Gastrocnemius medialis (tissue), 4 donors: ENCODE results near the gene VPS9D1.

Experiments
- POLR2A ChIP-seq, 2 donors: fragments of 450-650 bp; IDR thresholded peaks; one replicate each; pipeline ENCODE4 v1.6.1; 2017; ENCODE audit warnings: antibody characterized with exemption in 2 of 2, mild to moderate bottlenecking in 2 of 2, moderate library complexity in 2 of 2
- TF ChIP-seq, protein P1 (sequence below), 5 experiments: fragments of 450-650 bp in 3 of 5; fragments of 200-600 bp in 2 of 5; sonication (generic) in 2 of 5; IDR thresholded peaks in 4 of 5; conservative IDR thresholded peaks in 1 of 5; 1 replicate in 4 of 5; 2 replicates in 1 of 5; pipeline ENCODE4 v1.5.1; 2016 to 2019; ENCODE audit warnings: antibody characterized with exemption in 5 of 5, mild to moderate bottlenecking in 3 of 5, moderate library complexity in 3 of 5

DNA sequence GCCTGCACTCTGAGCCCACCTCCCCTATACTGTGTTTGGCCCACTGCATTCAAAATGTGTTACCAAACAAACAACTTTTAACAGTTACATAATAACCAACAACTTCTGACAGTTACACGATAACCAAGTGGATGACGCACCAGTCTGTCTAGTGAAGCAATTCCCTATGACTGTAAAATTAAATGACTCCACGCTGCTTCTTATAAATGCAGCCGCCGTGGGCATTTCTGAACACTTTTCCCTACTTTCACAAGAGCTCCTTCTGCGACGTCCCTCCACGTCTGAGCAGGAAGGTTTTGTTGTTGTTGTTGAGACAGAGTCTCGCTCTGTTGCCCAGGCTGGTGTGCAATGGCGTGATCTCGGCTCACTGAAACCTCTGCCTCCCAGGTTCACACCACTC lies 28.2 kb upstream of the VPS9D1 start:
- no peak for TF ChIP-seq POLR2A (IDR thresholded peaks at IDR 0.05)
- TF ChIP-seq, protein P1, sequence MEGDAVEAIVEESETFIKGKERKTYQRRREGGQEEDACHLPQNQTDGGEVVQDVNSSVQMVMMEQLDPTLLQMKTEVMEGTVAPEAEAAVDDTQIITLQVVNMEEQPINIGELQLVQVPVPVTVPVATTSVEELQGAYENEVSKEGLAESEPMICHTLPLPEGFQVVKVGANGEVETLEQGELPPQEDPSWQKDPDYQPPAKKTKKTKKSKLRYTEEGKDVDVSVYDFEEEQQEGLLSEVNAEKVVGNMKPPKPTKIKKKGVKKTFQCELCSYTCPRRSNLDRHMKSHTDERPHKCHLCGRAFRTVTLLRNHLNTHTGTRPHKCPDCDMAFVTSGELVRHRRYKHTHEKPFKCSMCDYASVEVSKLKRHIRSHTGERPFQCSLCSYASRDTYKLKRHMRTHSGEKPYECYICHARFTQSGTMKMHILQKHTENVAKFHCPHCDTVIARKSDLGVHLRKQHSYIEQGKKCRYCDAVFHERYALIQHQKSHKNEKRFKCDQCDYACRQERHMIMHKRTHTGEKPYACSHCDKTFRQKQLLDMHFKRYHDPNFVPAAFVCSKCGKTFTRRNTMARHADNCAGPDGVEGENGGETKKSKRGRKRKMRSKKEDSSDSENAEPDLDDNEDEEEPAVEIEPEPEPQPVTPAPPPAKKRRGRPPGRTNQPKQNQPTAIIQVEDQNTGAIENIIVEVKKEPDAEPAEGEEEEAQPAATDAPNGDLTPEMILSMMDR (IDR thresholded peaks at IDR 0.05 in 4 of 5, conservative IDR thresholded peaks at IDR 0.05 in 1 of 5) = no peak
